ENCODE results near the gene CTDP1.

Gene CTDP1

DNA sequence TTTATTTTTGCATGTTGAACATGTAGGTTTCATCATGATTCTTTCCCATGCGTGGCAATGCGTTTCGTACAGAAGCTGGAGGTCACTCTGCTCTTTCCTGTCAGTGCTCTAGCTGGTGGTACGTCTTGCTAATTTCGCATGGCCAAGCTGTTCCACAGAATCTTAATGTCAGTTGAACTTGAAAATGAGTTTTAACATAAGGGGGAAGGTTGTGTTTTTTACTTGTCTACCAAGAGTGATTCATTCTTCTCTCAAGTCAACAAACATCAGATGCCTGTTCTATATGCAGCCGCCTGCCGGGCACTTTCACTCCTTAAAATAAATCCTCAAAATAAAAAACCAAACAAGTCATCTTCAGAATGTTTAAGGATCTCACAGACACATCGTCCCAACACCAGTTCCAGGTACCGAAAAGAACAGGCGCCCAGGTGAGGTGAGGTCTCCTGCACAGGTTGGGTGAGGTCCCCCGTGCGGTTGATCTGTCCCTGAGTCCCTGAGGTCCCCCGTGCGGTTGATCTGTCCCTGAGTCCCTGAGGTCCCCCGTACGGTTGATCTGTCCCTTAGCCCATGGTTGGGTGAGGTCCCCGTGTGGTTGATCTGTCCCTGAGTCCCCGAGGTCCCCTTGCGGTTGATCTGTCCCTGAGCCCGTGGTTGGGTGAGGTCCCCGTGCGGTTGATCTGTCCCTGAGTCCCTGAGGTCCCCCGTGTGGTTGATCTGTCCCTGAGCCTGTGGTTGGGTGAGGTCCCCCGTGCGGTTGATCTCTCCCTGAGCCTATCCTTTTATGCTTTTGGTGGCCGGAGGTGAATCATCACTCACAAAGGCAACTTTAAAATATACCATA lies 61.1 kb downstream of the CTDP1 start:
- no peak overlapping the region for H3K4me3 ChIP-seq (ENCODE audit: low read depth, low read length)
- TF ChIP-seq, protein P1, sequence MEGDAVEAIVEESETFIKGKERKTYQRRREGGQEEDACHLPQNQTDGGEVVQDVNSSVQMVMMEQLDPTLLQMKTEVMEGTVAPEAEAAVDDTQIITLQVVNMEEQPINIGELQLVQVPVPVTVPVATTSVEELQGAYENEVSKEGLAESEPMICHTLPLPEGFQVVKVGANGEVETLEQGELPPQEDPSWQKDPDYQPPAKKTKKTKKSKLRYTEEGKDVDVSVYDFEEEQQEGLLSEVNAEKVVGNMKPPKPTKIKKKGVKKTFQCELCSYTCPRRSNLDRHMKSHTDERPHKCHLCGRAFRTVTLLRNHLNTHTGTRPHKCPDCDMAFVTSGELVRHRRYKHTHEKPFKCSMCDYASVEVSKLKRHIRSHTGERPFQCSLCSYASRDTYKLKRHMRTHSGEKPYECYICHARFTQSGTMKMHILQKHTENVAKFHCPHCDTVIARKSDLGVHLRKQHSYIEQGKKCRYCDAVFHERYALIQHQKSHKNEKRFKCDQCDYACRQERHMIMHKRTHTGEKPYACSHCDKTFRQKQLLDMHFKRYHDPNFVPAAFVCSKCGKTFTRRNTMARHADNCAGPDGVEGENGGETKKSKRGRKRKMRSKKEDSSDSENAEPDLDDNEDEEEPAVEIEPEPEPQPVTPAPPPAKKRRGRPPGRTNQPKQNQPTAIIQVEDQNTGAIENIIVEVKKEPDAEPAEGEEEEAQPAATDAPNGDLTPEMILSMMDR (IDR thresholded peaks at IDR 0.05; ENCODE audit: low read depth, low read length), result no peak

DNA sequence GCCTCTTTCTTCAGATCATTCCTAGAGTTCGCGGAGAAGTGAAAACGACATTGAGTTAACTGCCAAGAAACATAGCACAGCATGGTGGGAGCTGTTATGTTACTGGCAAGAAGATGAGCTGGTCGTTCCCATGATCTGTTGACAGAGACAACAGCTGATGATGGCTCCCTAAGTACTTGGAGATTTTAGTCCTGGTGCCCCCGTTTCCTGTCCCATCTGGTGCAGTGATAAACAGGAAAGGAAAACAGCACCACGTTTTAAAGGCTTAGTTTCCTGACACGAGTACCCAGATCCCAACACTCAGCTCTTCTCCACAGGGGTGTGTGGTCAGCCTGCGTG lies 61.7 kb downstream of the CTDP1 start:
- H3K4me3 ChIP-seq (ENCODE audit: low read depth, low read length), result no peak overlapping the region
- TF ChIP-seq, protein P1 (IDR thresholded peaks at IDR 0.05; ENCODE audit: low read depth, low read length), result no peak

DNA sequence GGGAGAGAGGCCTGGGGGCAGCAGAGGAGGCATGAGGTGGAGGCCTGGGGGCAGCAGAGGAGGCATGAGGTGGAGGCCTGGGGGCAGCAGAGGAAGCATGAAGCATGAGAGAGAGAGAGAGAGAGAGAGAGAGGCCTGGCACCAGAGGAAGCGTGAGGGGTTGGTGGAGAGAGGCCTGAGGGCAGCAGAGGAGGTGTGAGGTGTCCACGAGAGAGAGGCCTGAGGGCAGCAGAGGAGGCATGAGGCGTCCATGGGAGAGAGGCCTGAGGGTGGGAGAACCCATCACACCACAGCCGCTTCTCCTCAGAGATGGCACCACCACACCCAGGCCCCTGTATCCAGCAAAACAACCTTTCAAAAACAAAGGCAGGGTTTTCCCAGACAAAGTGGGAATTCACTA lies 62.5 kb downstream of the CTDP1 start:
- TF ChIP-seq, protein P1 (IDR thresholded peaks at IDR 0.05; ENCODE audit: low read depth, low read length), result no peak

DNA sequence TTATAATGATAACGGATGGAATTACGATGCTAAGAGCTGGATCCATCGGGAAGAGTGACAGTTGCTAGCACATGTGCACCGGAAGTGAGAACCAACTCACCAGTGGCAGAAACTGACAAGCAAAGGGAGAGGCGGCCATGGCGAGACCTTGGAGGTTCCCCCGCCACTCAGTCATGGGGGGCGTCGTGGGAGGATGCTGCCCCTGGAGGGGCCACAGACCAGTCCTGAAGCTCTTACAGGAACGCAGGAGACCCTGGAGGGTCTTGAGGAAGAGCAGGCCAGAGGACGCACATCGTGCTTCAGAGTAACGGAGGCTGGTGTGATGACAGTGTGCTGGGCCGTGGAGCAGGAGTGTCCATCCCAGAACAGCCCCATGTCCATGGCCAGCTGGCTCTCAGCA lies 65.0 kb downstream of the CTDP1 start:
- H3K4me3 ChIP-seq (ENCODE audit: low read depth, low read length), result no peak overlapping the region
- TF ChIP-seq, protein P1 (IDR thresholded peaks at IDR 0.05; ENCODE audit: low read depth, low read length), result no peak

More for the DNA sequence above, 62.5 kb downstream of the CTDP1 start:
- H3K4me3 ChIP-seq (ENCODE audit: low read depth, low read length), result no peak overlapping the region

DNA sequence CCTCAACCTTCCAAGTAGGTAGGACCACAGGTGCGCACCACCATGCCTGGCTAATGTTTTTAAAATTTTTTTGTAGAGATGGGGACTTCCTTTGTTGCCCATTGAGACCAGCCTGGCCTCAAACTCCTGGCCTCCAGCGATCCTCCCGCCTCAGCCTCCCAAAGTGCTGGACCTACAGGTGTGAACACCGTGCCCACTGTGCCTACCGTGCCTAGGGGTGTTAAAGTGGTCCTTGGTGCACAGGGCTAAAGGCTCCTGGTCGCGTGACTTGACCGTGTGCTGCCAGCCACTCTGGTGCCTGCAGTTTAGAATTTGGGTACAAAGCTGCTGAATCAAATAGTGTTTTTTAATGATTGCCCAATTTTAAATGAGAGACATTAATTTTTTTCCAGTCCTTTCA lies 67.1 kb downstream of the CTDP1 start:
- TF ChIP-seq, protein P1 (IDR thresholded peaks at IDR 0.05; ENCODE audit: low read depth, low read length), result no peak
- H3K4me3 ChIP-seq (ENCODE audit: low read depth, low read length), result no peak overlapping the region

DNA sequence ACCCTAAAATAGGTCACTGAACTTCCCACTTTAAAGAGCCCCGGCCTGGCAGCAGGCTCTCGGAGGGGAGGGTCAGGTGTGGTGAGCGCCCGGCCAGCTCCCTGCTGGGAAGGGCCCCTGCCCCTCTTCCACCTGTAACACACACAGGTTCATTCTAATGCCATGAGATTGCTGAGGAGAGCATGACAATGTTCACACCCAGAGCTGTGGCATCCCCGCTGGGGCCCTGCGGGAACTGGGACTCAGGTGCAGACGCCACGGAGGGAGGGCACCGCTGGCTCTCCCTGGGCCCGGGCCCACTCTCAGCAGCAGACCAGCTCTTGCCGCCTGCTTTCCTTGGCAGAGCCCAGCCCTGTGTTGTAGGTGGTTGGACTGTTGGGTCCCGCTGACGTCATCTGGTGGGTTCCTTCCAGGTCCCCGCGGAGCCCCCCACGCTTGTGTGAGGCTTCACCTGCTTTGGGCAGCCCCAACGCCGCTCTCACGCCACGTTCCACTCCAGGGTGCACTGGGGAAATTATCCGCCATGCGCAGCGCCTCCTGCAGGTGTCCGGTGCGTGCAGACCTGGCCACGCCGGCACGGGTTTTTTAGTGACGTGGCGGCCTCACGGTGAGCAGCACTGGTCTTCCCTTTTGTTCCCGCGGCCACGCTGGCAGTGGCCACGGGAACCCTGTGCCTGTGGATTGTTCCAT lies 67.7 kb downstream of the CTDP1 start:
- TF ChIP-seq, protein P1 (IDR thresholded peaks at IDR 0.05; ENCODE audit: low read depth, low read length), result no peak
- no peak overlapping the region for H3K4me3 ChIP-seq (ENCODE audit: low read depth, low read length)
